GM19467 (cell line): ENCODE measurements around the gene DAB2.
A peak's percentile ranks its signal among the peaks of the same experiment; 100 is the strongest.

Experiments used
- ATAC-seq: cut with Tn5 transposase; IDR thresholded peaks from one replicate; pipeline ENCODE4 v1.9.1; 2021; ENCODE audit warnings: mild to moderate bottlenecking, moderate library complexity; ENCODE audit not compliant: unreplicated experiment

Gene DAB2

DNA sequence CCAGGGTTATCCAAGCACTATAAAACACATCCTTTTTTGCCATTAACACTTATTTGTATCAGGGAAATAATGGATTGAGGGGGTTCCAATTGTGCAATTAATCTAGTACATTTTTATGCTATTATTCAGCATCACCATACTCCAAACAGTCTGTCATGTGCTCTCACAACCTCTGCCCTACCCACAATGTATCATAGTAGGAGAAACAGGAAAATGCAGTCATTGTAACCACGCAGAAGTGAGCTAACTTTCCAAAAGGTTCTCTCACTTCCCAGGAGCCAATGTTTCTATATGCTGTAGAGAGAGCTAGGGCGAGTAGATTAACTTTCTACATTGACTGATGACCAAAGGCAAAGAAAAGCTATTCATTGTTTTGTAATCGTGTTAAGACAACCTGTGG is 29.8 kb downstream of the DAB2 start:
- ATAC-seq = no peak

GRCh38 chr5:39390945-39391344 is 33.8 kb downstream of the DAB2 start:
- no peak for ATAC-seq

GRCh38 chr5:39387293-39387692 is 37.5 kb downstream of the DAB2 start:
- no peak for ATAC-seq

GRCh38 chr5:39384271-39384670 is 40.5 kb downstream of the DAB2 start:
- ATAC-seq = no peak

- ATAC-seq = no peak
These were observed 43.4 kb downstream of the DAB2 start for GRCh38 chr5:39381376-39381775.

DNA sequence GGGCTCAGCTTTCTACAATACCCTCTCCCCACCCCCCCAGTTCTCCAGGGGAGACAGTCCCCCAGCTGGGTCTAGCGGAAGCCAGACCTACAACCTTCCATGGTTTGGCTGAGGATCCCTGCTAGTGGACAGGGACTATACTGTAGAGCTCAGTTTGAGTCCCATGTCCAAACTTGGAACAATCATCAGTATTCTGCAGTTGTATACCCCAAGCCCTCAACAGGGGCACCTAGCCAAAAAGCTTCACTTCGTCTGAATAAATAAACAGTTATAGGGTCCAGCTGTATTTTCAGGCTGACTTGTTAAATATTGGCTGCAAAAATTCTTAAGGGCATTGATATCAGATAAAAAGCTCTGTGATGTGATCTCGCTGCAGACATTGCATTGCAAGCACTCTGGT is 45.1 kb downstream of the DAB2 start:
- ATAC-seq = no peak

GRCh38 chr5:39377613-39378012 is 47.2 kb downstream of the DAB2 start:
- no peak for ATAC-seq

GRCh38 chr5:39376293-39376714 is 48.5 kb downstream of the DAB2 start:
- peak; percentile 72 for ATAC-seq

- ATAC-seq = no peak
These were observed 51.0 kb downstream of the DAB2 start for GRCh38 chr5:39373791-39374190.

DNA sequence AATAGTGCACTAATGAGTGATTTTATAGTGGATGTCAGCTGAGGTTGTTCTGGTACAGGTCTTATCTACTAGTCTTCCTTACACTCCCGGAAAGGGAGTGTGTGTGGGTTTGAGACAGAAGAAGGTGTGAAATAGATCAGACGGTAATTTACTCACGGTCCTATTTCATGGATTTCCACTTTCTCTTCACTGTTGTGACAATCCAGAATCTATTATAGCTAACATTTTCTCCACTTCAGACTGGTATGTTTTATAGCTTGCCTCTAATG is 53.5 kb downstream of the DAB2 start:
- ATAC-seq = no peak

GRCh38 chr5:39370555-39371366 is 54.0 kb downstream of the DAB2 start:
- ATAC-seq = no peak

DNA sequence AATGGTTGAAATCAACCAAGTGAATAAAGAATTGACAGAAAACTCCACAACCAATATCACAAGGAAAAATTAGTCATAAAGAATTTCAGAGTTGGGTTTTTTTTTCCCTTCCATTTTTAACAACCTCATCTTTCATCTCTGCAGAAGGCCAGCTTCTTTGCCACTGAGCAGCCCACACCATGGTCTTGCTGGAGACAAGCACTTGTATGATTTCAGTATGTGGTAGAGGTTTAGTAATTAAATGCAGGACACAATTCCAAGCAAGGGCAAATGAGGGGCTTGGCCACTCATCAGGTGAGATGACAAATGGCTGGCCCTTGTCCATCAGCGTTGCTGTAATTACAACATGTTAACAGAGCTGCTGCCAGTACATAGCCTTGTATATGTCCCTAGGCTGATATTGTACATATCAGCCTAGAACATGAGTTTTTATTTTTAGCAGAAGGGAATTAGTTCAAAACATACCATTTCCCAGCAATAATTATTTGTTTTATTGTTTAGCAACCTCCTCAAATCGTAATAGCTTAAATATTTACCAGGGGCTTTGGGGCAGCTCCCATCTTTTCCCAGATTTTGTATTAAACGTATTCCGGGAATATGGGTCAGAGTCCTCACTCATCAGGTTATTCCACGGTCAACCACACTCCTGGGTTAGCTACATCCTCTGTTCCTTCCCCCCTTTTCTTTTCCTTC is 55.5 kb downstream of the DAB2 start:
- ATAC-seq = no peak

DNA sequence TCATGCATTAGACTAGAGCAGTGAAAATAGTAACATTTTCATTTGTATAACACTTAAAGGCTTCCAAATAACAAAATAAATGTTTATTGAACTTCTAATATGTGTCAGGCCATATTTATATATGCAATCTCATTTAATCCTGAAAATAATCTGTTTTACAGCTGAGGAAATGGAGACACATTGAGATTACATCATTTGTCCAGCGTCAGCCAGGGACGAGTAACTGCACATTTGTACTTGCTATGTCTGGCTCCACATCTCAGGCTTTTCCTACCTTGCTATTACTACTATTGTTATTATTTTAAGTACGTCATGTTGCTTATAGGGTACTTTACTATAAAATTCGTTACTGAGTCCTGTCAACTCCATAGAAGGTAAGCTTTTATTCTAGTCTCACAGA is 56.7 kb downstream of the DAB2 start:
- ATAC-seq = no peak

DNA sequence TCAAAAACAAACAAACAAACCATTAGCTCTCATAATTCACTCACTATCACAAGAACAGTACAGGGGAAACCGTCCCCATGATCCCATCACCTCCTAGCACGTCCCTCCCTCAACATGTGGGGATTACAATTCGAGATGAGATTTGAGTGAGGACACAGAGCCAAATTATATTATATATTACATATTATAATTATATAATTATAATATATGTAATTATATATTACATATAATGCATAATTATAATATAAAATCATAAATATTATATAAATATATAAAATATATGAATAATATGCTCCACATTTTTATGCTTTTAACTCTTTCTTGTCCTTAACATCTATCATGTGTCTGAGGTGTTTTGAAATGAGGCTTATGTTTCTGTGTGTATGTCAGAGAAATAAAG is 57.1 kb downstream of the DAB2 start:
- ATAC-seq = no peak

- no peak for ATAC-seq
These were observed 60.4 kb downstream of the DAB2 start, which contains the start of gene C9 for GRCh38 chr5:39364367-39364766. Gene C9, minus strand, starts transcription at chr5:39364495. Its CDS starts 31 bp downstream, at chr5:39364464.

DNA sequence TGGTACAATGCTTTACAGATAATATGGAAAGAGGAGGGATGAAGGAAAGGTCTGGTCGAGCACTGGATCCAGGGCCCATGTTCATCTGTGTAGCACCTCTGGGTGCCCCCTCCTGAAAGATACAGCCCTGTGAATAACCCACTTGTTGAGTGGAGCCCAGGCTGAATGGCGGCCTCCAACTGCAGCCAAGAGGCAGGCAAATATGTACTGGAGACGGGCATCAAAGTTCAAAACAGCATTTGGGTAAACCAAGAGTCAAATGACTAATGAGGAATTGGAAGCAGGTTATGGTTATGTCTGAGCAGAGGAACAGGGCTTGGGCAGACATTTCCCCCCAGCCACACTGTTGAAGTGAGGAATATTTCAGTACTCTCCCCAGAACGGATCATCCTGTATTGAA is 61.6 kb downstream of the DAB2 start:
- ATAC-seq = no peak

DNA sequence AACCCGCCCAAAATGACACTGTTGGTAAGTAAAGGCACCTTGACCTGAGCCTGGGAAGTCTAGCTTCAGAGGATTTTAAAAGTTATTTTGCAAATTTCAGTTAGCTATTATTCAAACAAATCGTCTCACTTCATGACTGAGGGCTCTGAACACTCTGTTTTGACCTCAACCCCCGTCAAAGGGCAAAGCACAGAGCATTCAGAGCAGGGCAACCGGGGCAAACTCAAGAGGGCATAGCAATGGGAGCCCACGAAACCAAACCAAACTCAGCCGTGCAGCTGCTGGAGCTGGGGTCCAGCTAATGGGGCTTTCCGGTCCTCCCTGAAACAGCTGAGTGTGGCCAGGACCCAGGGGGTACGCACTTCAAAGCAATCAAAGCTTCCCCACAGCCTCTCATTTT is 62.1 kb downstream of the DAB2 start:
- ATAC-seq = no peak

GRCh38 chr5:39361306-39361705 is 63.5 kb downstream of the DAB2 start:
- no peak for ATAC-seq

- no peak for ATAC-seq
These were observed 64.2 kb downstream of the DAB2 start for GRCh38 chr5:39360471-39361111.

DNA sequence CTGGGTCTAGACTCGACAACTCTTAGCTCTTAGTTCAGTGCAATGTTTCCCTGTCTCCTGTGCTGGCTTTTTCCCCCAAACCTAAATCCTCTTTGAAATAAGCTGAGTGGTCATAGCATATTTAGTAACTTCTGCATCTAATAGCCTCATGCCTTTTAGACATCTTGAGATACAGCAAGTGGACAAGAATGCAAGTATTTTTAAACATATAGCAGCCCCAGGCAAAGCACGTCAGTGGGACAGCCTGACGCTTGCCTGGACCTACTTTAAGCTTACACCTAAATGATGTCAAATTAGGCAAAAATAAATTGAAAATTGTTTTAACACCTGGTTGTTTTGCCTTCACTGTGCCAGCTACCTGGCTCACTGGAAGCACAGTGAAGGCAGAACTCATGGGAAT is 68.5 kb downstream of the DAB2 start:
- no peak for ATAC-seq

DNA sequence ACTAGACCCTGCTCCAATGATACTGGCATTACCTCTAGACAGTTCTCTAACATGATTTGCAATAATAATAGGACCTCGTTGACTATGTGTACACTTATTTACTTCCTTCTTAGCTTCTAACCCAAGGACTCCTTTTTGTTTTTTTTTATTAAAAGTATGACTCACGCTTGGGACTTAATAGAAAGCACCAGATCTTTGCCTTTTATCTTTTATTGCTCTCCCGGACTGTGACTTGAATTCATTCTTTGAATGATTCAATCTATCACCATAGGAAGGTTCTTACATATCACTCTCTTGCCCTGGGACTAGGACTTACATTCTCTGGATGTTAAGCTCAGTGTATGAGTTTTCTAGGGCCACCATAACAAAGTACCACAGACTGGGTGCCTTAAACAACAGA is 69.5 kb downstream of the DAB2 start:
- ATAC-seq = no peak

DNA sequence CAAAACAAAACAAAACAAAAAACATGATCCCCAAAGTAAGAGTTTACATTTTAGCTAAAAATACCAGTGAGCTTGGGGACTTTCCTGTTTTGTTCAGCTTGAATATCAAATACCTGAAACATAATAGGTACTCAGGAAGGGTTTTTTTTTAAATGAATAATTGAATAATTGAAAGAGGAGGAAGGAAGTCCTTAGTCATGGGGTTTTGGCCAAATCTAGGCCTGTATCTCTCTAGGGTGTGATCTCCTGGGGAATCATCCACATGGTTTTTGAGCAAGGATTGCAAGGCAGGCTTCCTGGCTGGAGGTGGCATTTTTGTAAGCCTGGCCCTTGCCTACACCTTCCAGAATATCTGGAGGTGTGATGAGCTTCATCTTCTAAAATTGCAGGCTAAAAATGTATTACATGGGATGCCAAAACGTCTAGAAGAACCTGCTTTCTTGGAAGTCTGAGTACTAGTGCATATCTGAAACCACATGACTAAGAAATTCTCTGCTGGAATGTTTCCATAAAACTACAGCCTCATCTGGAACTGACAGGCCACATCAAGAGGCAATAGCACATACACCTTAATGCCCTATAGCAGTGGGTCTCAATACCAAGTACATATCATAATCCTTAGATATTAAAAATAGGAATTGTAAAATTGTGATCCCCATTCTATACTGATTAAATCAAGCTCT is 70.9 kb downstream of the DAB2 start:
- no peak for ATAC-seq
